Spleen (tissue), 7 donors: ENCODE measurements around the gene IRAK4.

Experiments used
- POLR2A ChIP-seq, 3 donors: fragments of 450-650 bp; IDR thresholded peaks; one replicate each; pipeline ENCODE4 v1.5.1; 2017; ENCODE audit warnings: antibody characterized with exemption in 3 of 3, mild to moderate bottlenecking in 1 of 3
- TF ChIP-seq, protein P1 (sequence below), 11 experiments: fragments of 200-600 bp in 7 of 11; fragments of 450-650 bp in 4 of 11; sonication (generic) in 4 of 11; IDR thresholded peaks in 8 of 11; conservative IDR thresholded peaks in 3 of 11; 1 replicate in 7 of 11; 2 replicates in 4 of 11; pipeline versions ENCODE4 v1.4.0 to v1.8.0; 2016 to 2021; ENCODE audit warnings: antibody characterized with exemption in 11 of 11, inconsistent platforms in 4 of 11, mild to moderate bottlenecking in 1 of 11
- donor health status: DM: no; HTN: no; CAD: no; lungs with moderate emphysema.
- donor health status: DM: no; HTN: no; CAD: no.
- donor health status: DM: no; HTN: no; CAD: no.

DNA sequence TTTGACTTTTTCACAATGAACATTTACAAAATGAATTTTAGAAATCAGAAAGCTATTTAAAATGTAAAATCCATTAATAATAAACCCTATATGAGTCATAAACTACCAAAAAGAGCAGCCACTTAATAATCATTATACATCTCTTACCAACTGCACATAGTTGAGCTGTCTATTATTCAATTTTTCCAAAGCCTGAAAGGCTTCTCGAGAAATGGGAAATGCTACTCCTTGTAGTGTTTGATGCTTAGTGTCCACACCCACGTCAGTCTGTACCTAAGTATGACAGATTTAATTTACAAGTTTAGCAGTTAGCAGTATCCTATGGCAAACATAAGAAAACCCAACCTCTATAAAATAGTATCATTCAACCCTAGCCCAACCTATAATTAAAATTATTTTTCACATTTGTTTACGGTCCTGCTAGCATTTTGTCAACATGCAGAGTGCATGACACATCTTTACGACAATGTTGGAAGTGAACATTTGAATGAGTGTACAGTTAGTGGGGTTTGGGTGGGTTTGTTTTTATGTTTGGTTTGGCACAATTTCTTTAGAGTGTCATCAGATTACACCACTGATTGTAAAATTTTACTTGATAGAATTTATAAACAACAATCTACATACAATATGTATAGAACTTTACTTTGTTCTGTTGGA lies 38.9 kb downstream of the IRAK4 start:
- TF ChIP-seq, protein P1, sequence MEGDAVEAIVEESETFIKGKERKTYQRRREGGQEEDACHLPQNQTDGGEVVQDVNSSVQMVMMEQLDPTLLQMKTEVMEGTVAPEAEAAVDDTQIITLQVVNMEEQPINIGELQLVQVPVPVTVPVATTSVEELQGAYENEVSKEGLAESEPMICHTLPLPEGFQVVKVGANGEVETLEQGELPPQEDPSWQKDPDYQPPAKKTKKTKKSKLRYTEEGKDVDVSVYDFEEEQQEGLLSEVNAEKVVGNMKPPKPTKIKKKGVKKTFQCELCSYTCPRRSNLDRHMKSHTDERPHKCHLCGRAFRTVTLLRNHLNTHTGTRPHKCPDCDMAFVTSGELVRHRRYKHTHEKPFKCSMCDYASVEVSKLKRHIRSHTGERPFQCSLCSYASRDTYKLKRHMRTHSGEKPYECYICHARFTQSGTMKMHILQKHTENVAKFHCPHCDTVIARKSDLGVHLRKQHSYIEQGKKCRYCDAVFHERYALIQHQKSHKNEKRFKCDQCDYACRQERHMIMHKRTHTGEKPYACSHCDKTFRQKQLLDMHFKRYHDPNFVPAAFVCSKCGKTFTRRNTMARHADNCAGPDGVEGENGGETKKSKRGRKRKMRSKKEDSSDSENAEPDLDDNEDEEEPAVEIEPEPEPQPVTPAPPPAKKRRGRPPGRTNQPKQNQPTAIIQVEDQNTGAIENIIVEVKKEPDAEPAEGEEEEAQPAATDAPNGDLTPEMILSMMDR (IDR thresholded peaks at IDR 0.05 in 8 of 11, conservative IDR thresholded peaks at IDR 0.05 in 3 of 11) = no peak
- TF ChIP-seq POLR2A (IDR thresholded peaks at IDR 0.05) = no peak
